HG03135 (cell line): ENCODE measurements around the gene GFPT2.

Source experiments
- ATAC-seq: cut with Tn5 transposase; IDR thresholded peaks from one replicate; pipeline ENCODE4 v1.9.1; 2021; ENCODE audit warnings: mild to moderate bottlenecking, moderate library complexity; ENCODE audit not compliant: unreplicated experiment

GFPT2 gene

DNA sequence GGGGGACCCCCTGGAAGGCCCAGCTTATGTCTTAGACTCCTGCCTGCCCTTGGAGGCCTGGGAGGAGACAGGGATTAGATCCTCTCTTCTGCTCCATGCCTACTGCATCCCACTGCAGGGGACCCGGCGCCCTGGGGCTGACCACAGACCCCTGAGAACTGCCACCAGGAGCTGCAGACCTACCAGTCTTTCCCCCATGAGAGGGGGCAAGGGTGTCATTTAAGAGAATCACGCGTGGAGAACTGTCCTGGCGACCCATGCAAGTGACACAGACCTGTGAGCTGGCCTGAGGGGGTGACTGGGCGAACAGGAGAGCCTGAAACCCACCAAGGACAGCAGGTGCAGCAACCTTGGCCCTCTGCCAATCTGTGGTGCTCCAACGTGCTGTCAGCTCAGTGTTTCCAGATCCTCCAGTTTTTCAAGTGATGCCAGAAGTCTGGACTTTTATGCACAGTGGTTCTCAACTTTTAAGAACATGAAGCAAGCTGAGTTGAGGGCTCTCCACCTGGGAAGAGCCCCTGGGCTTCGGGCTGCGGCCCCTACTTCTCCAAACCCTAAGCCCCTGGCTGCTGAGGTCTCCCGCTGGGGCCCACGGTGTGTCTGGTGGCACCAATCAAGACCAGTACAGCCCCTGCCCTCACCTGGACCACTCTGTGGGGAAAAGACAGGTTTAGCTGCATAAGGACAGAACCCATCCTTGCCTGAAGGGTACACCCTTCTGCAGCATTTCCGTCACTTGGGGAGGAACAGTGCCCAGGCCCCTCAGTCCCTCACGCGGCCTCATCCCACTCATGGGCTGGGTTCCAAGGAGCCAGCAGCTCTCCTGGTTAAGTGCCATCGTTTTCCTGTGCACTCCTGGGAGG lies 18.2 kb downstream of the GFPT2 start:
- ATAC-seq, result no peak

DNA sequence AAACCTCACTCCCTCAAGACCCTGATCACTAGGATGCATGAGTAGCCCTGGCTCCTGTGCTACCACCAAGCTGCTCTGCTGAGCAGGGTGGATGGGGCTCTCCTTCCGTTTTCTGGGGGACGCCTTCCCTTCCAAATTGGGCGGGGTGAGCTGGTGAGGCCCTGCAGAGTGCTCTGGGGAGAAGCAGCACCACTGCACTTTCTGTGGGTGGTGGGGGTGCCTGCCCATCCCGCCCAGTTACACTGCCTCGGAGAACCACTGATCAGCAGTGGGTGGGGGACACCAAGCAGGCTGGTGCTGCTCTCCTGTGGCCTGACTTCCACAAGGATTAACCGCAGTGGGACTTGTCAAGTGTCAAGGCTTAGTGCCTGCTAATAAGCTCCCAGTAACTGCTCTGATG lies 19.0 kb downstream of the GFPT2 start:
- no peak for ATAC-seq

DNA sequence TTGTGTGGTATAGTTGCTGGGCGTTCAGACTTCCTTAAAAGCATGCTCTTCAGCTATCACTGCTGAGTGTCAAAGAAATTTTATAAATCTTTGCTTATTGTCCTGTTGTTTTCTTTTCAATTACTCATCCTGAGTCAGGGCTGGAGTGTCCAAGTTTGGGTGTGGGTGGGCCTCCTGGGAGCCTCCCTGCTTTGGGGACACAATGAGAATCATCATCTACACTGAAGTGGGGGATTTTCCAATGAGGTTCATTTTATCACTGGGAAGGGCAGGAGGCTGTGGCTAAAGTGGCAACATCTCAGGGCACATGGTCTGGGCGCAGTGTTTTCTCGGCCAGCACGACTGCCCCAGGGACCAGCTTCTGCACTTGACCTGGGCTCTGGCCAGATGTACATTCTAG lies 19.5 kb downstream of the GFPT2 start:
- ATAC-seq, result no peak

DNA sequence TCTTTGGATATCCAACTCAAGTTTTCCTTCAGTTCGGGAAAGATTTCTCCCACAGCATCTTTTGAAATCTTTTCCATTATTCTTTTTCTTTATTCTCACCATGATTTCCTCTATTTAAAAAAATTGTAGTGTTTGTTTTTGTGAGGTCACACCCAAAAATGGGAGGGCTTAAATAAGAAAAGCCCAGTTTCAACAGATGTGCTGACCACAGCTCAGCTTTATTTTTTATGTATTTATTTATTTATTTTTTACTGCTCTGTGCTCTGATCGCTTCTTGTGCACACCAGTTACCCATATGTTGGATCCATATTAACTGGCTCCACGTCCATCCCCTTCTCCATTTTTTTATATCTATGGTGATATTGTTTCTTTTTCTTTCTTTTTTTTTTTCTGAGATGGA lies 20.3 kb downstream of the GFPT2 start:
- no peak for ATAC-seq

DNA sequence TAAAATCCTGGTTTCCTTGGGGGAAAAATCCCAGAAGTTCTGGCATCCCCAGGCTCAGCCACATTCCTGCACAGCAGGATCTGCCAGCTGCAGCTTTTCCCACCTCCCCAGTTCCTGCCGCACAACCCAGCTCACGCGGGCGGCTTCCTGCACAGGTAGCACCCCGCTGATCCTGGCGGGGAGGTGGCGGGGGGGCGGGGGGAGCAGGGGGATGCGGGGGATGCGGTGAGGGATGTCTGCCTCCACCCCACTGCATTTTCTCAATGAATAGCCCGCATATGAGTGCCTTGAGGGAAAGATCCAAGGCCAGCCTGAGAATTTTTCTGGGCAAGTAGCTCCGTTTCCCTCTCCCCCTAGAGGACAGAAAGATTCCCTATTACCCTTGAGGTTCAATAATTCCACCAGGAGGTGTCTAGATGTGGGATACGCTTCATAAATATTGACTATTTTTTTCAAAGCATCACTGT lies 21.1 kb downstream of the GFPT2 start:
- ATAC-seq, result no peak

DNA sequence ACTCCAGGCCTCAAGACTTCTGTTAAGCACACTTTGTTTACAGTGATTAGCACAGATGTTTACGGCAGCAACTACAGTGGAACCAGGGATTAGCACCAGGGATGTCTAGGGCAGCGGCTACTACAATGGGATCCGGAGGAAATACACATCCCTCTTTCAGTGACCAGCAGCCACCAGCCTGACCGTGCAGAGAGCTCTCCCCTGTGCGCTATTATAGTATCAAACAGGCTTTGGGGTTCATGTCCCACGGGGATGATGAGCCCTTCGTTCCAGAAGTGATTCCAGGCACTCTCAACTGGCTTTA lies 21.5 kb downstream of the GFPT2 start:
- no peak for ATAC-seq

DNA sequence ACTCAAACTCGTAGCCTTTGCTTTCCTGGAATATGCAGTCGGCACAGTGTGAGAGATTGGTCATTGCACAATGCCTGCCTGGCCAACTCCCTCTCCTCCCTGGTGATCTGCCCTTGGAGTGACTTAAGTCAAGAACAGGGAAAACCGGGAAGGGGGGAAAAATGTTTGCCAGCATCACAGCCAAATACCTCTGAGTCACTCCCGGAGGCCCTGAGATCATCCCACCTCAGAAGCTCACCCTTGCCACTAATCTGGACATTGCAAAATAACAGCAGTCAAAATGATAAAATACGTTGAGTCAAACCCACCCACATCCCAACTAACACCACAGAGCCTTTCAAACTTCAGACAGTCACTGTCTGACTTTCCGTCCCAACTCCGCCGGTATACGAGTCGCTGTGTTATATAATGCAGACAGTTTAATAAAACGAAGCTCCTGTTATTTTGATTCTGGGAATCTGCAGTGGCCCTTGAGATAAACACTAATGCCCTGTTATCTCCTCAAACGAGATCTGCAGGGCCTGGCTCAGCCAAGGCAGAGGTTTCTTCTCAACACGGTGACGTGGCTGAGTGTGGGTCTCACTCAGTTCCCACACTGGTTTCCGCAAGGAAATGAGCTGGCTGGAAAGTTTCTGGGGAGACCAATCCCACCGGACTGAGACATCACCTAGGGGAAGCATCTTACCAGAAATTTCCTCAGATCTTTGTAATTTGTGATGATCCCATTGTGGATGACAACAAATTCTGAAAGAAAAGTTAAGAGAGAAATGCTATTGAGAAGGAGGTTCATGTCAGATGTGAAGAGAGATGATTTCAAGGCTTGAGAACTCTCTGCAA lies 22.1 kb downstream of the GFPT2 start:
- ATAC-seq, result no peak

DNA sequence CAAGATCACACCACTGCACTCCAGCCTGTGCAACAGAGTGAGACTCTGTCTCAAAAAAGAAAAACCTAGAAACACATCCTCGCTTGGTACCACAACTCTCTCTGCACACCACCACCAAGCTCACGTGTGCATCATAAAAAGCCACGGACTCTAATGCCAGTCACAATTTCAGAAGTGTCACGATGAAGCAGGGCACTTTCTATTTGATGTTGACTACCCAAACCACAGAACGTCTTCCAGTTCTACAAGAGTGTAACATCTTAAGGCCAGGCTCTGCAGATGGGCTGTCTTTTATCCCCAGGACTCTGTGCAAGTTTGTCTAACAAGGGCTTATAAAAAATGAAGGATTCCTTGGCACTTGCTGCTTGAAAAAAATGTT lies 22.9 kb downstream of the GFPT2 start:
- no peak for ATAC-seq

DNA sequence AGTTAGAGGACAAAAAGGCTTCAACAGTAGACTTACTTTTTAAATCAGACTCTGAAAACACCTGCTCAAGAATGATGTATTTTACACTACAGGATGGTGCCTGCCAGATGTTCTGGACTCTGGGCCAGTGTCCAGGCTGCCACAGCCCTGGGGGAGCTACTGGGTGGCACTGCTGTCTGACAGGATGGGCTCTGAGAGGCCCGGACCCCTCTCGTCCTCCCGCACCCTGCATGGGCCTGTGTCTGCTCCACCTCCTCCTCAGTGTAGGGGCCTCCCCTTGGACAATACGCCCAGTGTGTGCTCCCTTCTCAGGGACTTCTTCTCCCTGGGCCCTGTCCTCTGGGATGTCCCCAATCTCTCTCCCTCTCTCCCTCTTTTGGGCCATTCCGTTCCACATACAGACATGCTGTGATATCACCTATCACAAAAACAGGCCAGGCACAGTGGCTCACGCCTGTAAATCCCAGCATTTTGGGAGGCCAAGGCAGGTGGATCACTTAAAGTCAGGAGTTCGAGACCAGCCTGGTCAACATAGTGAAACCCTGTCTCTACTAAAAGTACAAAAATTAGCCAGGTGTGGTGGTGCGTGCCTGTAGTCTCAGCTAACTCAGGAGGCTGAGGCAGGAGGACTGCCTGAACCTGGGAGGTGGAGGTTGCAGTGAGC lies 23.4 kb downstream of the GFPT2 start:
- no peak for ATAC-seq

DNA sequence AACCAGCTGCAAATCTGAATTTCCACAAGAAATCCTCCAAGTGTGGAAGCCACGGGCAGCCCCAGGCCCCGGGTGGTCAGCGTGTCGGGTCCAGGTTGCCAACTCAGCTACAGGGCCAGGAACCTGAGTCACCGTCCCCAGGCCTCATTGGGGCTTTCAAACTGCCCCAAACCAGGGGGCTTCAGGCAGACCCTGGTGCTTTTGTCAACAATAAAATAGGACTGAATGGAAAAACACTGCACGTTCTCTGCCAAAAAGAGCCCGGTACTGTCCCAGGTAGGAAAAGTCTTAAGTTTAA lies 24.0 kb downstream of the GFPT2 start:
- ATAC-seq, result no peak

DNA sequence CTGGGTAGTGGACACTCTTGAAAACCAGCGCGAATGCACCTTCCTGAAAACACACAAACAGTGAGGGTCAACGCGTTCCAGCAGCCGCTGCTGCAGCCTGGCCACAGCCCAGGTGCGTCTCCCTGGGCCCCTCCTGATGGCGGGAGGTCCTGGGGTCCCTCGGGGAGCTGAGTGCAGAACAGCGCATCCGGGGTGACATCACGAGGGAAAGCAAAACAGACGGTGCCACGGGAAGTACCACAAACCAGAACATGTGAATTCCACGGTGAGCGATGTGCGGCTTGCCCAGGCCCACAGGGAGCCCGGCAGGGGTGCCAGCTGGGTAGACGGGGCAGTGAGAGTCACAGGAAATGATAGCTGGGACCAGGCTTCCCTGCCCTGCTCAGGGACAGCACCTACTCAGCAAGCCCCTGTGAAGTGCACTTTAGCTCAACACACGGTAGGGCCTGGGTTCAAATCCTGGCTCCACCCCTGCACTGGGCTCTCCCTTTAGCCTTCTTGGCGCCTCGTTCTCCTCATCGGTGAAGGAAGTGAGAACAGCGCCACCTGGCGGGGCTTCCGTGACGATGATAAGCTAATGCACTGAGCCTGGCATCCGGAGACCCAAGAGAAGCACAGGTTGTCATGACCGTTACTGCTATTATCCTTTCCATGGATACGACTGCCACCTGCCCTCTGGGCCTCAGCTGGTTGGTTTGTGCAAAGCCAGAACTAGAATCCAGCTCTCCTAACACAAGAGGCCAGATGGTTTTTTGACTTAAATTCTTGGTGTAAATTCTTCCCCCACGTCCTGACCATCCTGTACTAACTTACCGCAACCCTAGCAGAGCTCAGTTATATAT lies 24.6 kb downstream of the GFPT2 start:
- ATAC-seq, result no peak

DNA sequence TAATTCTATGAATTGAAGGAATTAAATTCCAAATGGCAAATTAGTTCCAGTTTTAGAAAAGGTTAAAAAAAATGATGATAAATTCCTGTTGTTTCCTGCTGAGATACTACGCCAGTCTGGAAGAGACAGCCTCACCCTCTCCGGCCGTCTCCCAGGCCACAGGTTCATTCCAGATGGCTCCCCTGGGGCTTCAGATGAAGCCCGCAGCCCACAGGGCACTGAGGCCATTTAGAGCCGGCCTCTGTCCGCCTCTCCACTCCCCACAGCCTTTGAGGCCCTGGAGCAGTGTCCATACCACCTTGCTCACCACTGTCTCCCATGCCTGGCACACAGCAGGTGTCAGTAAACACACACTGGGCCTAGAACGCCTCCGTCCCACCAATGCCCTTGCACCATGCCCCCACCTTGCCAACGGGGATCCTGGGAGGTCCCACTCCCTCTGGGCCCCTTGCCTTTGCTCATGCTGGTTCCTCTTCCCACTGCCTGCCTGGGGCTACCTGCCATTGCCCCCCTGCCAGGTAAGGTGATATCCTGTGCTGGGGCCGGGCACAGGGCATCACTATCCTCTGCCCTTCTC lies 26.1 kb downstream of the GFPT2 start:
- ATAC-seq, result no peak

DNA sequence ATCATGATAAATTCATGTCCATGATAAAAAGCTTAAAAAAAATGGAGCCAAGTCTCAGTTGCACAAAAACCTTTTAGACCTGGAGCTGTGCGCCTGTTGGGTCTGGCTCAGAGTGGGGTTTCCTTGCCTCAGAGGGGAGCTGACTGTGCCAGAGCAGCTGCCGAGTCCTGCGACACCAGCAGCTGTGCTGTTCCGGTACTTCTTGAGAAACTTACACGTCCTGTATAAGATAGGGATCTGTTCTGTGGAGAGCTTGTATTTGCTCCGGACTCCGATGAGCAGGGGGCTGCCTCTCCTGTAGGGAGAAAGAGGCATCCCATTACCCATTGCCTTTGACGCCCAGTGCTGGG lies 28.6 kb downstream of the GFPT2 start:
- no peak for ATAC-seq

DNA sequence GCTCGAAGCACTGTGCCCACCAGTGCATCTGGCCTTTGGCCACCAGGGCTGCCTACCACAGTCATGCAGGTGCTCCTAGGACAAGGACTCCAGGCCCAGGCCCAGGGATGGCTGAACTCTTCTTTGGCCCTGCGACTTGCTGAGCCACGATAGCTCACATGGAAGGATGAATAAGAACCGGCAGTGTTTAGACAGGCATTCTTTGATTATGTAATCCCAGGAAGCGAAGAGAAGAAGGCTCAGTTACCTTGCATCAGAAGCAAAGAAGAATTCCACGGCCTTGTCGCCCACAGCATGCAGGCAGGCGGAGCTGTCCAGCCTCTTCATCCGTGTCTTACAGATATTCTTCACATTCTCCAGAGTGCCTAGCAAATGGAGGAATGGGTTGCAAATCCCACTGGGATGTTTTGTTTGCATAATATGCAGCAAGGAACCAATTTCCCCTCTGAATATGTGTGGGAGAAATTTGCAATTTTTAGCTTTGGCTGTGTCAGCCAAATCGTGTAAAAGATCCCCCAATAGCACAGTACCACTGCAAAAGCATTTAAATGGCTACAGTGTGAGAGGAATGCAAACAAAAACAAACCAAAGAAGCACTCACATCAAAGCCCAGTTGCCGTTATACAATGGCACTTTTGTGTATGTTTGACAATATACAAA lies 29.1 kb downstream of the GFPT2 start:
- ATAC-seq, result no peak

DNA sequence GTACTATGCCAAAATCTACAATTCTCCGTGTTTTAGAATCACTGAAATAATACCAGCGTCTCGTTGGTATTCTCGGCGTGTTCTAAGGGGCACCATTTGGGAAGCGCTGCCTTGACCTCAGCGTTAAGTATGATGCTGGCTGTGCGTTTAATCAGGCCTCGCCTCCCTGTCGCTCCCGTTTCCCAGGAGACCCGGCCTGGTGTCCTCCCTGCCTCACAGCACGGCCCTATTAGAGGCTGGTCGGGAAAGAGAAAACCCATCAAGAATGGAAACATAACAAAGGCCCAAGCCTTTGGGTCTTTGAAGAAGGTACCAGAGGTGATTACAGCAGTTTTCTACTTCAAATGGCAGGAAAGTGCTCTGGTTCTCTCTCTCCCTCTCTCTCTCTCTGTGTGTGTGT lies 30.0 kb downstream of the GFPT2 start:
- ATAC-seq, result no peak

DNA sequence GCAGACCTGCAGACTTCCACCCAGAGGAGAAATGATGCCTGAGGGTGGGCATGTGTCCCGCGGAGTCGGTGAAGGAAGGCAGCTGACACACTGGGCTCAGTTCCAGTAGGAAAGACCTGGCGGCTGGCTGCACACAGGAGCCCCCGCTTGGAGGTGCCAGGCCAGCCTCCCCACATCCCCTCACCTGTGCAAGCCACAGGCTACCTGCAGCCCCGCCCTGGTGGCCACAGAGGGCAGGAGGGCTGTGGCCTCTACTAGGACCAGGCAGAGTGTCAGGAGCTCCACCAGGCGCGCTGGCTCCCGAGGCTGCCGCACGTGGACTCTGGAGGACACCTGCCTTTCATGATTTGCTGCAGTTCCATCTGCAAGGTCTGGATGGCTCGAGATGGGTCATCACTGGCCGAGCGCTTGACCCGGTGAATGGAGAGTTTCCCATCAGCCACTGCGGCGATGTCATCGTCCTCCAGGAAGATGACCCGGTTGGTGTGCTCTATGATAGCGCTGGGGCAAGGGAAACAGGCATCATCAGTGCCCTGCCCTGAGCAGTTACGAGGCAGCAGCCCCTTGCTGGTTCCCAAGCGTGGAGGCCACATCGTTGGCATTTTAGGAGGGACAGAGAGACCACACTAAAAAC lies 34.6 kb downstream of the GFPT2 start:
- no peak for ATAC-seq

DNA sequence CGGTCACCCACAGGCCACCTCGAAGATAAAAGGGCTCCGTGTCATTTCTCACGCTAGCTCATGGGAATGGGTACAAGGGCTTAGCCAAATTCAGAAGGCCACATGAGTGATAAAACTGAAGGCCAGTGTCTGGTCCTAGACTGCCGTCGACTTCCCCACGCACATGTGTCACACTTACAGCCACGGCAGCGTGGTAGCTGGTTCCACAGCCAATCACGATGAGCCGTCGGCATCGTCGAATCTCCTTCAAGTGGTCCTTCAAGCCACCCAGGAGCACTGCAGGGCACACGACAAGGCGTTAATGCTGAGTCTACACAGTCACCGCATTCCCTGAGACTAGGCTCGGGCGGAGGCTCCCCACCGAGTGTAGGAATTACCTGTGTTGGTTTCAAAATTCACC lies 36.5 kb downstream of the GFPT2 start:
- ATAC-seq, result no peak

DNA sequence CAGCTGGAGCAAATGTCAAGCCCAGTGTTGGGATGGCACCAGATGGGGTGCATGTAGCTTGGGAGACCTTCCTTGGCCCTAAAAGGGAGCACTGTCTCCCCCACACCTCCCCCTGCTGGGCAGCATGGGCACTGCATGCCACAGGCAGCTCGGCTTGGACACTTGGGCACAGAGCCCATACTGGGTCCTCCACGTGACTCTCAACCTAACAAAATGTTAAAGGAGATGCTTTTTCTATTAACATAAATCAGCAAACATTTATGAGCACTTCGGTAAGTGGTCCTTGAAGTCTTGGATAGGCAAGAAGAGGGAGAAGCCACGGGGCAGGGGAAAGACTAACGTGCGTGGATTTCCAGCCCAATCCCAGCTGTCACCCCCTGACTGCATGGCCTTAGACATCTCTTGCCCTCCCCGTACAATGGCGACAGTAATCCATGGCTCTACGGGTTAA lies 37.3 kb downstream of the GFPT2 start:
- ATAC-seq, result peak; percentile 53

DNA sequence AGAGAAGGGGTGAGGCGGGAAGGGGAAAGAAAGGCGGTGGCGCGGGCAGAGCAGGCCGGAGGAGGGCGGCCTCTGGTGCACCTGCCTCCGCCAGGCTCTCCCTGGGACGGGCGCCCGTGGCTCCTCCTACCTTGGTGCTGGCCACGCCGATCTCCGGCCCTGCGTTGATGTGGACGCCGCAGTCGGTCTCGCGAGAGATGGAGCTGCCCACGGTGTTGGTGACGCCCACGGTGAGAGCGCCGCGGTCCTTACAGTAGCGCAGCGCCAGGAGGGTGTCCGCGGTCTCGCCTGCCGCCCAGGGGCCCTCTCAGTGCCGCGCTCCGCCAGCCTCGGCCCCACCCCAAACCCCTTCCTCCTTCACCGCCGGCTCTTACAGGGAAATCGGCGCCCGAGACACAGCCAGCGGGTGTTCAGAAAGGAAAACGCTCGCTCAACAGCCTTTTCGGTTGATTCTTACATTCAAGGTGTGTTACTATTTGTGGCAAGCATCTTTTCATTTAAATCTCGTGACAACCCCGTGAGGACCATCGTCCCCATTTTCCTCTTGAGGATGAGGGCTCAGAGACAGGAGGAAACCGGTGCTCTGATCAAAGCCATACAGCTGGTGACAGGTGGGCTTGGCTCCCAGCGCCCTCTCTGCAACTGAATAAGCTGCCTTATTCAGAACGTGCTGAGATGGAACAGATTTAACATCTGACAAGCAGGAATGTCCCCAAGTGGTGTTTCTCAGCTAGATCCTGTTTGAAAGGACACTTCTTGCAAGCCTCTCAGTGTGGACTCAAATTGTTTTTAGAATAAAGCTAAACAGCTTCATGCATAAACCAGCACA lies 39.2 kb downstream of the GFPT2 start:
- ATAC-seq, result peak; percentile 85
